Thyroid gland (tissue), 4 donors: ENCODE measurements around the gene GBP7. TPM values are rescaled to one million over a fixed set of nuclear protein-coding genes. Genes with fewer than 3 reads are reported as not detected.

ENCODE experiments used
- DNase-seq, 2 donors: peaks; one replicate each; pipeline ENCODE4 v3.0.0-alpha.2; 2019
- H3K27ac ChIP-seq, 3 donors: fragments of 200-600 bp; sonication (generic); 1 replicate in 2 of 3; 2 replicates in 1 of 3; pipeline ENCODE4 v1.5.1; 2016 to 2019; ENCODE audit warnings: mild to moderate bottlenecking in 1 of 3, moderate library complexity in 1 of 3
- H3K27me3 ChIP-seq: fragments of 200-600 bp; sonication (generic); one replicate; pipeline ENCODE4 v1.5.1; 2019
- H3K36me3 ChIP-seq, 2 donors: fragments of 200-600 bp; sonication (generic); one replicate each; pipeline ENCODE4 v1.5.1; 2016 to 2019
- H3K4me1 ChIP-seq, 2 donors: fragments of 200-600 bp; sonication (generic); one replicate each; pipeline ENCODE4 v1.5.1; 2017 to 2019
- H3K4me3 ChIP-seq, 3 donors: fragments of 200-600 bp; sonication (generic); replicated peaks in 1 of 3; 1 replicate in 2 of 3; 2 replicates in 1 of 3; pipeline ENCODE4 v1.5.1; 2016; ENCODE audit warnings: mild to moderate bottlenecking in 1 of 3
- H3K9me3 ChIP-seq: fragments of 200-600 bp; sonication (generic); one replicate; pipeline ENCODE4 v1.5.1; 2017
- CTCF ChIP-seq, 6 experiments: fragments of 200-600 bp in 3 of 6; fragments of 450-650 bp in 3 of 6; sonication (generic) in 3 of 6; IDR thresholded peaks; one replicate each; pipeline ENCODE4 v1.5.1; 2016 to 2019; ENCODE audit warnings: antibody characterized with exemption in 6 of 6, mild to moderate bottlenecking in 2 of 6, inconsistent platforms in 1 of 6, moderate library complexity in 1 of 6
- POLR2A ChIP-seq, 2 donors: fragments of 450-650 bp; IDR thresholded peaks; one replicate each; pipeline ENCODE4 v1.6.1; 2017; ENCODE audit warnings: antibody characterized with exemption in 2 of 2, mild to moderate bottlenecking in 2 of 2, moderate library complexity in 1 of 2
- WGBS, 2 donors: methylation state at CpG; one replicate each; pipeline ENCODE4 v1.1.5; 2017; 5-methylcytosine and 5-hydroxymethylcytosine counted together
- intact Hi-C: fragments of 100-400 bp; cut with DNase I; formaldehyde crosslinking; loops from one replicate; pipeline ENCODE4 v1.15.1; 2023
- total RNA-seq, 4 donors: library from RNA; depleted of rRNA; stranded (reverse); fragments of >200 nt; gene quantifications; one replicate each; pipeline ENCODE4 v1.2.3, GENCODE V29; 2016

The GBP7 gene
- total RNA-seq, 4 donors from 2014 or later = not detected

- Histone ChIP-seq H3K27ac (no peak overlapping the region), H3K4me1 (no peaks in the 10 kb centered on the region), H3K9me3 (no peaks in the 10 kb centered on the region), H3K36me3 (no peaks in the 10 kb centered on the region), H3K4me3 (no peak overlapping the region), H3K27me3 (no peaks in the 10 kb centered on the region)
- no peak for DNase-seq
- WGBS, 2 donors = 91% methylated on average over 4 of the region's 4 CpGs
- TF ChIP-seq POLR2A (IDR thresholded peaks at IDR 0.05) (no peak), CTCF (IDR thresholded peaks at IDR 0.05) (no peak)
- intact Hi-C loops = no loop called here
Observed at GRCh38 chr1:89170170-89171066, 5.4 kb downstream of the GBP7 start.

- Histone ChIP-seq H3K27ac (no peak overlapping the region), H3K4me3 (no peak overlapping the region), H3K4me1 (no peaks in the 10 kb centered on the region), H3K27me3 (no peaks in the 10 kb centered on the region), H3K36me3 (no peaks in the 10 kb centered on the region), H3K9me3 (no peaks in the 10 kb centered on the region)
- TF ChIP-seq CTCF (IDR thresholded peaks at IDR 0.05) = no peak
- no peak for TF ChIP-seq POLR2A (IDR thresholded peaks at IDR 0.05)
- 74 to 86% methylated on average over 2 of the region's 2 CpGs for WGBS, 2 donors
- DNase-seq = no peak
- intact Hi-C loops = no loop called here
Observed at GRCh38 chr1:89169166-89169565, 6.6 kb downstream of the GBP7 start.

- H3K27me3 ChIP-seq = no peaks in the 10 kb centered on the region
- H3K4me1 ChIP-seq = no peaks in the 10 kb centered on the region
- H3K4me3 ChIP-seq = no peak overlapping the region
- intact Hi-C loops = no loop called here
- H3K27ac ChIP-seq = no peak overlapping the region
- H3K36me3 ChIP-seq = no peaks in the 10 kb centered on the region
- 72 to 77% methylated on average over 2 of the region's 2 CpGs for WGBS, 2 donors
- TF ChIP-seq CTCF (IDR thresholded peaks at IDR 0.05) = no peak
- TF ChIP-seq POLR2A (IDR thresholded peaks at IDR 0.05) = no peak
- H3K9me3 ChIP-seq = no peaks in the 10 kb centered on the region
- DNase-seq = no peak
Observed at GRCh38 chr1:89167590-89168230, 8.1 kb downstream of the GBP7 start.

- Histone ChIP-seq H3K9me3 (no peaks in the 10 kb centered on the region), H3K27ac (no peak overlapping the region), H3K27me3 (no peaks in the 10 kb centered on the region), H3K4me1 (no peaks in the 10 kb centered on the region), H3K36me3 (no peaks in the 10 kb centered on the region), H3K4me3 (no peak overlapping the region)
- DNase-seq = no peak
- no peak for TF ChIP-seq CTCF (IDR thresholded peaks at IDR 0.05)
- TF ChIP-seq POLR2A (IDR thresholded peaks at IDR 0.05) = no peak
- WGBS, 2 donors = 68 to 77% methylated on average over 1 of the region's 1 CpG
- intact Hi-C loops = no loop called here
Observed at GRCh38 chr1:89166705-89167104, 9.1 kb downstream of the GBP7 start.

GRCh38 chr1:89165811-89166210 lies 10.0 kb downstream of the GBP7 start:
- Histone ChIP-seq H3K27me3 (no peaks in the 10 kb centered on the region), H3K36me3 (no peaks in the 10 kb centered on the region), H3K27ac (no peak overlapping the region), H3K9me3 (no peaks in the 10 kb centered on the region), H3K4me3 (no peak overlapping the region), H3K4me1 (no peaks in the 10 kb centered on the region)
- intact Hi-C loops = no loop called here
- DNase-seq = no peak
- TF ChIP-seq POLR2A (IDR thresholded peaks at IDR 0.05) = no peak
- TF ChIP-seq CTCF (IDR thresholded peaks at IDR 0.05) = no peak
- WGBS, 2 donors = 95 to 96% methylated on average over 5 of the region's 5 CpGs
